GM18511 (cell line): ENCODE data around the gene MACIR.
A peak's percentile ranks its signal among the peaks of the same experiment; 100 is the strongest.

Experiments
- ATAC-seq: cut with Tn5 transposase; IDR thresholded peaks from one replicate; pipeline ENCODE4 v1.9.1; 2021; ENCODE audit warnings: mild to moderate bottlenecking, moderate library complexity; ENCODE audit not compliant: unreplicated experiment

The MACIR gene

DNA sequence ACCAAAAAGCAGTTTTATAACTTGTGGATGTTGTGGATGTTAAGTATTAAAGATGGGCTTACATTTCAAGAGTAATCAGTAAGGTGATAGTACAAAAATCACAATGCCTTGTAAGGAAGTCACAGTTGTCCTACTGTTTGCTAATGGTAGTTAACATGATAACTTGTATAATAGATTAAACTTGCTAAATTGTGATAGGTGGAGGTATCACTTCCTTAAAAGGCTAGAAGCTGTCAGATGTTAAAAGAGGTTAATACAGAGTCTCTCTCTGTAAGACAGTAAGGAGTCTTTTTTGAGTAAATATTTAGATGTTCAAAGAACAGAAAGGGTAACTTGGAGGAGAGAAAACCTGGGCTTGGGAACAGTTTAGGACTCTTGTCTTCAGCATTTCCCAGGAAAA, 14.2 kb upstream of the MACIR start:
- ATAC-seq = peak; percentile 52

DNA sequence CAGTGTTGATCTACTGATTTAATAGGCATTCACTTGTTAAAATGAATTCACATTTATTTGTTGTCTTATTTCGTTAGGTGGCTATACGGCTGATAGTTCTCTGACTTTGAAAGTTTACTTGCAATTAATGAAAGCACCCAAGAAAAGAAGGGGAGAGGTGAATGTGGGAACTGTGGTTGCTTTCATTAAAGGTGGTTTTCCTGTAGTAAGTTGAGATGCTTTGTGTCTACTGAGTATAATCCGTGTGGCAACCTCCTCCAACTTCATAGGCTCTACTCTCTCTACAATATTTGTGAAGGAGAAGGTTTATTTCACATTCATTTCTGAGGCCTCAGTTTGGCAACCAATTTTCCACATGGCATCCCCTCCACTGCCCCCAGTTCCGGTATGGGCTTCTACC, 12.8 kb upstream of the MACIR start:
- no peak for ATAC-seq

DNA sequence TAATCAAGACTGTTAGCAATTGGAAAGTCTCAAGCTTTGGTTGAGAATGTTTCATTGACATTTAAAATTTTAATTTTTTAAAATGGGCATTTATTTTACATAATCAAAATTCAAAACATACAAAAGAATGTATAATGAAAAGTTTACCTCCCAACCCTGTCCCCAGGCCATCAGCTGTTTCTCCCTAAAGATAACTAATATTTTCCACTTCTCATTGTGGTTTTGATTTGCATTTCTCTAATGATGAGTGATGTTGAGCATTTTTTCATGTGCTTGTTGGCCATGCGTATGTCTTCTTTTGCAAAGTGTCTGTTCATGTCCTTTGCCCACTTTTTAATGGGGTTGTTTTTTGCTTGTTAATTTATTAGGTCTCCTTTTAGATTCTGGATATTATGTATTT, 11.4 kb upstream of the MACIR start:
- ATAC-seq = no peak

DNA sequence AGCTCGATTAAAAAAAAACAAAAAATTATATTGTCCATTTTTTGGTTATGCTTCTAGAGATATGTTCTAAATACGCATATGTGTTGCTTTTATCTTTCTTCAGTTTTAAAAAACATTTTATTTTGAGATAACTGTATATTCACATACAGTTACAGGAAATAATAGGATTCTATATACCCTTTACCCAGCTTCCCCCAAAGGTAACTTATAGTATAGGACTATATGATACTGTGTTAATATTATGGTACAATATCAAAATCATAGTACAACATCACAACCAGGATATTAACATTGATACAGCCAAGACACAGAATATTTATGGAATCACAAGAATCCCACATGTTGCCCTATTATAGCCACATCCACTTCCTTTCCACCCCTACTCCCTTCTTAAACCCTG, 9.5 kb upstream of the MACIR start:
- no peak for ATAC-seq

DNA sequence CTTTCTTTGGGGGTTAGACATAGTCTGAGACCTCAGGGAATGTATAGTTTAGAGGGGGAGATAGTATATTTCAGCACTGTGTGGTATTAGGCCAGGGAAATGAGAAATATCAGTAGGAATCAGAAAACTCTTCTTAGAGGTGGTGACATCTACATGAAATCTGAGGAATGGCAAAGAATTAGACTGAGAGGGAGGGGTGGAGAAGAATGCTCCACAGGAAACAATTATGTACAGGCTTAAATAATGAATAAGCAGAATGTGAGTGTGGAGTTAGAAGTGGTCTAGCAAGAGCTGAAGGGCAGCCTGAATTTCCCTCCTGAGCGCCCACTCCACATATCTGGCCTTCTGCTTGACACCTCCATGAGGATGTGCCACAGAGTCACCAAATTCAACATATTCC, 3.6 kb upstream of the MACIR start:
- ATAC-seq = no peak

DNA sequence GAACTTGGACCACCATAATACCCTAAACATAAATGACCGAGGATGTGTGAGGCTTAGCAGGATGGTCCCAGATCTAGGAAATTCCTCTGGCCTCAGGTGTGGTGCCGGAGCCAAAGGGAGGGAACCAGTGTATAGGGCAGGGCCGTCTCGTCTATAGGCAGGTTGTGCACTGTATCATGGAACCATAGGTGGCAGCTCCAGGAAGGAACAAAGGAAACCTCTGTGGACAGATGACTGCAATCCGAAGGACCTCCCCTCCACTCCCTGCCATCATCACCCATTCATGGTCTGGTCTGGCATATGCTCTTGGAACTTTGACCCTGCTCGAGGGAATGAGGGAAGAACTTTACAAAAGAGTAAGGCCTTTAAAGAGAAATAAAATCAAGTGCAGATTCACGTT, 2.9 kb upstream of the MACIR start:
- no peak for ATAC-seq

DNA sequence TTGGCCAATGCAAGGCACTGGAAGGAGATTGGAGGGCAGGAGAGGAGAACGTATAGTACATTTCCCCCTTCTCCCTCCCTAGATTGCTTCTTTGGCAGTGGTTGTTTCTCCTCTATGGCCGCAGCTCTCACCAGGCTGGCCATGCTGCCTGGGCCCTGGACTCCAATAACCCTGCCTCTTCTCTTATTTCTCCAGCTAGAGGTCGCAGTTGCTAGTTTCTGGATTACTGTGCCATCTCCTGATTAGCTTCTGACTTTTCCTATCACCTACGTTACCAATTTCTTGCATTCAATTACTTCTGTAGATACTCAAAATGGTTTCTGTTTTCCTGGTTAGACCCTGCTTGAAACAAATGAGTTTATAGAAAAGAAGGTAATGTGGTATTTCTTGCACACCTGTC, 2.4 kb upstream of the MACIR start:
- ATAC-seq = no peak

DNA sequence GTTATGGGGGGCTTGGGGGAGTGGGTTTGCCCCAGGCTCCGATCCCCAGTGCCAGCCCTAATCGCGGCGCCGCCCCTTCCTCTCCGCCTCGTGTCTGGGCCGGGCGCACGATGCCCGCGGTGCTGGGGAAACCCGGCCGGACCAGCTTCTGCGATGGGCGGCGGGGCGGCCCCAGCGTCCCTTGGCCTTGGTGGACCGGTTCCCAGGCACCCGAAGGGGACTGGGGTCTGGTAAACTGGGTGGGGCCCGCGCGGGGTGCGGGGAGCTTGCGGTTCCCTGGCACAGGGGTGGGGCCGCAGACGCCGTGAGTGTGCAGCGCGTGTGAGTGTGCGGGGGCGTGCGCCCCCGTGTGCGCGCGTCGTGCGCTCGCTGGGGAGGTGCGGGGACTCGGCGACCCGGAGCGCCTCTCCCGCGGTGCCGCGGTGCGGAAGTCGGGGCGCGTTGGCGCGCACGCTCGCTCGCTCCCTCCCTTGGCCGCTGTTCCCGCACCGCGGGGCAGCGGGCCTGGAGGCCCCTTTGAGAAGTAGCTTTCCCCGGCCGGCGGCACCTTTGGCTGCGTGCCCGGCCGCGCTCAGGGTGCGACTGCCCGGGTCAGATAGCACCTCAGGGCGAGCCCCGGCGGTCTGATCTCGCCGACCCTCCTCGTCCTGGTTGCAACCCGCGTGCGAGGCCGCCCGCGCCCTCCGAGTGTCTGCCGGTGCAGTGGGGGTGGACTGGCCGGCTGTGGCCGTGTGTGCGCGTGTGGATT, 568 bp downstream of the MACIR start:
- ATAC-seq = peak; percentile 50

DNA sequence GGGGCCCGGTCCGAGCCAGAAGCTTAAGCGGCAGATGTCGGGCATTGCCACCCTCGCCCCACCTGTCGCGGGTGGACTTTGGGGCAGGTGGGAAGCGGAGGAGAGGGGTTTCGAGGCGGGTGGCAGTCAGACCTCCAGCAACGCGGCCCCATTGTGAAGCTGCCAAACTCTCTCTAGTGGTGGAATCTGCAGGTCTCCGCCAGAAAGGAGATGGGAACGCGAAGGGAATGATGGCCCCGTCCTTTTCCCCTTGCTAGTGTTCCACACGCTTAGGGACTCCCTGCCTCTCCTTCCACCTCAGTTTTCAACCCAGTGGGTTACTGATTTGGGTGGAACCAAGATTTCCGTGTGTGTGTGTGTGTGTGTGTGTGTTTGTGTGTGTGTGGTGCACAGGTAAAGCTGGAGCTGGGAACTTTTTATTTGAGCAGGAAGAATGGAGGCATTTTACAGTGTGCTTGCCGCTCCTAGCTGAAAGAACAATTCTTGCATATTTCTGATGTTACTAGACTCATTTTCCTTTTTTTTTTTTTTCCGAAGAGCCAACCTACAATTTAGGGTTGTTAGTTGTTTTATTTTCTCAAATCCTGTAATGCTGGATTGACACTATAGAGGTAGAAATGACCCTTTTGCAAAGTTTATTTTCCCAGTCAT, 1.3 kb downstream of the MACIR start:
- no peak for ATAC-seq

DNA sequence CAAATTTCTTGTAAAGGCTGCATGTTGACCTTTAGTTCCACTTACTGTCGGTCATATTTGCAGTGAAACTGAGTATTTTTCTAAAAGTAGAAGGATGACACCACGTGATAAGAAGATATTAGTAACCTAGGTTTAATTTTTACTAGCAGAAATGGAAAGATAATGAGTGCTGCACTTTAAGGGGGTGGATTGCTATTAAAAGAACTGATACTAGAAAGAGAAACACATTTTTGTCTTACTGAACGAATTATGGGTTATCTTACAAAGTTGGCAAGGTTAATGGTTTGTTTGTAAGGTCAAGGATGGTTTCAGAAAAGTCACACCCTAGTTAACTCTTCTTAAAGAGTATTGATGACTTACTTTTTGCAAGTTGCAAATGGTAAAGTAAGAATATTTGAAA, 2.4 kb downstream of the MACIR start:
- ATAC-seq = peak; percentile 30

DNA sequence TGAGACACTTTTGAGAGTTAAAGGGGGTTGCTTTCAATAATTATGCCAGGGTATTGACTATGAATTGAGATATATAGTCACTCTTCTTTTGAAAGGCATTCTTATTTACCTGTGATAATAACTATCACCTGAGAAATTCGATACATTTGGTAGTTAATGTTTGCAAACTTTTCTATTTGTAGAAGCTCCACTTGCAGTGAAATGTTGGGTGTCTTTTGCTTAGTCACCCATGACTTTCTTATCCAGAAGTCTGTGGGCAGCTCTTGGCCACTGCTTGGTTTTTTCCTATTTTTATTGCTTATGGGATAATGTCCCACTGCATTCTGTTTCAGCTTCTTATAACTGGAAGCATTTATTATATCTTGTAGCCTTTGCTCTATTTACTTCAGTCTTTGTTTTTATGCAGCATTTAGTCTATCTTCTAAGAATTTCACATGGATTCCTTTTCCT, 3.9 kb downstream of the MACIR start:
- ATAC-seq = no peak

DNA sequence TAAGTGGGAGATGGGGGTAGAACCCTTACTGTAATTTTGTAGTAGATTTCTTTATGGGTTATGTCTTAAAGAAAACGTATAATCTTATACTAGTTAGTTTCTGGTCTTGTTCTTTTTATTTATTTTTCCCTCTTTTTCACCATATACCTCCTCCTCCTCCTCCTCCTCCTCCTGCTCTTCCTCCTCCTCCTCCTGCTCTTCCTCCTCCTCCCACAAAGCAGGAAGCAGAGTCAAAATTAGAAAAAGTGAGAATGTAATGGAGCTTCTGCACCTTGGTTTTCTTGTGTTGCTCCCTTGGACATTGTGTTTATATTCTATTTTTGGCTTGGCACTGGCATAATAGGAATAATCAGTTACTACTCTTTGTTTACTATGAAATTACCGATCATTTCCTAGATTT, 4.5 kb downstream of the MACIR start:
- ATAC-seq = no peak

DNA sequence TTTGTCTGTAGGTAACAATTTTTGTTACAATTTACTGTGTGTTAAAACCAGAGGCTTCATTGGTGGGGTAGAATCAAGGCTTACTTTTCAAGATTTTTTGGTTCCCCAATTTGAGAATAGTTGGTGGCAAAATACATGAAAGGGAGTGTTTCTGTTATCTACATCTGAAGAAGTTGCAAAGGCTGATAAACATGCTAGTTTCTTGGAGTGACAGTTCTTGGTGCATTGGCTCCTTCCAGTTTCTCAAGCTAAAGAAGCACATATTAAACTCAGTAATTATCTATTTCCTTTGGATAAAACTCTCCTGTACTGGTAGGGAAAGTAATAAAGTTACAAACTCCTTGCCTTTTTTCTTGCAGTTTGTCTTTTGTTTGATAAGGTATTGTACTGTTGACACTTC, 5.9 kb downstream of the MACIR start:
- no peak for ATAC-seq

DNA sequence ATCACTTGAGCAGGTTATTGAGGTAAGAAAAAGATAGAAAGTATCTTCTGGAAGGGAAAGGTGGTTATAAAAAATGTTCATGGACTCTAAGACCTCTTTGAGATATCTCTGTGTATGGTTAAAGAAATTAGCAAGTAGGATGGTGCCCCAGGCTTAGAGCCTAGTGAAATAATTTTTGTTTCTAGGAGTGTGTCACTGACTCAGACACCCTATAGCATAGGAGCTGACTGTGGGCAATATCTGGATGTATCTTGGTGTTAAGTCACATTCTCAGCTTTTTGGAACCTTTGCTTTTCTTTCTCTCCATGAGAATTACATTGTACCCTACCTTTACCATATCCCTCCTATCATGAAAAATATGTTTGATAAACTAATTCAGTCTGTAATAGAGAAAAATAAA, 12.0 kb downstream of the MACIR start:
- ATAC-seq = no peak

DNA sequence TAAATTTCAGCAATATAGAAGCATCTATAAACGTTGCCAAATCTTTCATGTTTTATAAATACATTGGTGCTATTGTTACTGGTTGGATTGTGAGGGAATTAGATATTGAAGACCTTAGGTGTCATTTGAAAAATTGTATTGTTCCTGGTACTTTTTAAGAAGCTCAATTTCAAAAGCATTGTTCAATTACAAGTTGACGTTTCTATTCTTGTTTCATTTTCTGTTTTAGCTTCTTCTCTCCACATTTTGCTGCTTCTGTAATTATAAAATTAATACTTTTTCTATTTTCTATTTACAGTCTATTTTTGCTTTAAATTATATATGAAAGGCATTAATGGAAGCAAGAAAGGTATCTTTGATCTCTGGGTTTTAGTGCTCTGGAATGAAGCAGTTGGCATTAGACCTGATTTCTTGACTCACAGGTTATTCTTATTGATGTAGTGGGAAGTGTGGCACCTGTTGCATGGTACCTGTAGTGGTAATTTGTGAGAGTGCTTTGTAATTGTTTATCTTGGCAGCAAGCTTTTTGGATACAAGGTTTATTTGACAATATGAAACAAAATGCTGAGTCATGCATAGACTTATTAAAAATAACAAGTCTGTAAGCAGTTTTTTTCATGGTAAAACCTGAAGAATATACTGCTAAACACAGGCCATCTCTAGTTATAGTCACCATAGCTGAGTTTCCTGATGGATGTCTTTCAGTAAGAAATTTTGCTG, 13.2 kb downstream of the MACIR start:
- ATAC-seq = no peak

DNA sequence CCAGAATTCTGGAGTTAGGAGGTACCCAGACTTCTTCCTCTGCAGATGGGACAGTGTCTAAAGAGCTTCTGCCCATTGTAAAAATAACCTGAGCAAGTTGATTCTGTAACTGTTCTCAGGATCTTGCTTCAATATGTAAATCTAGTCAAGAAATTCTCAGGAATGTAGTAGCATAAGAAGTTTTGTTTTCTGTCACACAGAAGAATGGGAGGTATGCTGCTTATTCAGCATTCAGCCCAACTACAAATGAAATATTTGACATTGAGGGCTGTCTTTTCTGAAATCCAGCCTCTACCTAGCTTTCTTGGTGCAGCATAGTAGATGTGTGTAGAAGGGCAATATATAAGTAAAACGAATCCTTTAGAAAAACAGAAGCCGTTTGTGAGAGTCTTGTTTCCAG, 13.8 kb downstream of the MACIR start:
- no peak for ATAC-seq

DNA sequence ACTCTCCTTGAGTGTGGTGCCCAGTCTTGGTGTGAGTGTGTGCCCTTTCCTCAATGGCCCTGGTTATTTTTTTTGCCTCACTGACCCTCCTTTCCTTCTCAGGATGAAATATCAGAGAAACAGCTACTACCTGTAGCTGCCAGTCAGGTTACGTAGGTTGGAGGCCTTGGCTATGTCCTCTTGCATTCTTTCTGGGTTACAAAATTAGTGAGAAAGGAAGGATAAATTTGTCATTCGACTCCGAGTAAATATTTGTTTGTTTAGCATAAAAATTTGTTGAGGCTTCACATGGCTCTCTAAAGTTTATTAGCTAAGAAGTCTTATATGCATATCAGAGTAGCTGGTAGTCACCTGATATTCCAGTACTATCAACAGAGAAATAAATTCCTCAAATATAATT, 15.4 kb downstream of the MACIR start:
- ATAC-seq = no peak

DNA sequence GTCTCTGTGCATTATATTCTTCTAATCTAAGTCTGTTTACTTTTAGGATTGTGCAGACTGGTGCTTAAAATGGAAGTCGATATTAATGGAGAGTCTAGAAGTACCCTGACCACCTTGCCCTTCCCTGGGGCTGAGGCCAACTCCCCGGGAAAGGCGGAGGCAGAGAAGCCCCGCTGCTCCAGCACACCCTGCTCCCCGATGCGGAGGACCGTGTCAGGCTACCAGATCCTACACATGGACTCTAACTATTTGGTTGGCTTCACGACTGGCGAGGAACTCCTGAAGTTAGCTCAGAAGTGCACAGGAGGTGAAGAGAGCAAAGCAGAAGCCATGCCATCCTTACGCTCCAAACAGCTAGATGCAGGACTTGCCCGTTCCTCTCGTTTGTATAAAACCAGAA, 17.3 kb downstream of the MACIR start:
- no peak for ATAC-seq

DNA sequence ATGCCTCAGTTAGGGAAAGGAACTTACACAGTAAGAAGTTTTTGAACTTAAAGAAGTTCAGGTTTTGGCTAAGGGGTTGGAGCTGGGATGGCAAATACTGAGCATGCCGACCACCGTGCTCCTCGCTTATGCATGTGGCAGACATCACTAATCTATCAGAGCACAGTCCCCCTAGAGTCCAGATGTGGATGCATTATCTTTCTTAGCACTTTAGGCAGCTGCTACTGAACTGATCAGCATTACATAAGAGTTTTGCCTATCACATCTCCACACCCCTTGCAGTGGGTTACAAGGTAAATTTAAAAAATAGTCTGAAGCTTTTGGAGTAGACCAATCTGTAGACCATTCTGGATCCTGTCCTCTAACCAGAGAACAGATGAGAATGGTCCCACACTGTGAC, 22.4 kb downstream of the MACIR start:
- ATAC-seq = no peak

DNA sequence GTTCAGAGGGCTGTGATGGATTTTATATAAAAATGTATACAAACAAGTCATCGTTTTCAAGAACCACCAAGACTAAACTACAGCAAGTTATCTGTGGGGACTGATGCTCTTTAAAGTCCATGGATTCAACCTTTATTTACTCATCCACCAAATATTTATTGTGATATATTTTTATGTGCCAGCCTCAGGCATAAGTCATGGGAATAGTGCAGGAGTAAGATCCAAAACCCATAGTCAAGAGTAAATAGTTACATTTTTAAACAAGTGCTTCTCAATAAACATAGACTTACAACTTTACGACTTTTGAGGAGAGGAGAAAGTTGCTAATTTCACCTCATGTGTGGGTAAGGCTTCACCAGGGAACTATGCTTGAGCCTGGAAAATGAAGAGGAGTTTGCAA, 24.6 kb downstream of the MACIR start:
- no peak for ATAC-seq

DNA sequence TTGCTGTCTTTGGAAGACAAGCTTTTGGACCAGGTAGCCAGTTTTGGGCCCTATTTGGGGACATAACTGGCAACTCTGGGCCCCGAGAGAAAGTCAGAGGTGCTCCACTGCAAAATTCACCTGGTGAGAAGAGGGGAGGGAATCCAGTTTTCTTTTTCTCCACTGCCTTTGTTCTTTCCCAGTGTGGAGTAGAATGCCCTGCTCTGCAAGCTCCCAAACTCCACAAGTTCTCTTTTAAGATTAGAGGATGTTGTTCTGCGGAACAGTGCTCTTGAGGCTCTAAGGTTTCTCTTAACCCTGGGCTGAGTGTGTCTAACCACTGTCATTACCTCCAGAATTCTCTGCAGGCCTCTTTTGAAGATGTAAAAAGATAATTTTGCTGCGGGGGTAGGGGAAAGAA, 25.3 kb downstream of the MACIR start:
- ATAC-seq = no peak

DNA sequence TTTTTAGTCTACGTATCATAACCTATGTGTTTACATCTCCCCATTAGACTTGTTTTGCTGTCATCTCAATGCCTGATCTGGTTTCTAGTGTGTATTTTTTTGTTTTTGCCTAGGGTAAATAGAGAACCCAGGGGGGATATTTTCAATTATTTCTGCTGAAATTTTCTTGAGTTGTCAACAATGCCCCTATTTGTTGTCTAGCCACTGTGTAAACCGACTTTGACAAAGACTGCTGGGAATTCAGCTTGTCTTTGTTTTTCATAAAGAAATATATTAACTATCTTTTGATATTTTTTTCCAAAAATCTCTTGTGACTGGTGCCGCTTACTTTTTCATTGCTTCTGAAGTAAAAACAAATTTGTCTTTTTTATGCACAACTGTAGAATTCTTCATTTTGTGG, 28.1 kb downstream of the MACIR start:
- no peak for ATAC-seq
